ENCODE measurements around the gene GNB1L. TPM values are rescaled to one million over a fixed set of nuclear protein-coding genes. Genes with fewer than 3 reads are reported as not detected.

The GNB1L gene
- total RNA-seq, 2 donors from 2014 or later, result 5.6 to 12.0 TPM

GRCh38 chr22:19892925-19893324 is 38.3 kb upstream of the GNB1L start:
- no peak for TF ChIP-seq POLR2A (IDR thresholded peaks at IDR 0.05)
- TF ChIP-seq CTCF (IDR thresholded peaks at IDR 0.05), result no peak
- TF ChIP-seq POLR2AphosphoS5 (IDR thresholded peaks at IDR 0.05), result no peak
- DNase-seq (ENCODE audit: low spot score), result no peak
- H3K4me1 ChIP-seq (replicated peaks), result peaks cover 21% of the 10 kb centered on the region
- 73% methylated on average over 13 of the region's 13 CpGs for WGBS
- H3K27ac ChIP-seq, result peak overlapping the region; percentile 39 to 47
- H3K27me3 ChIP-seq (replicated peaks; ENCODE audit: insufficient read depth), result no peaks in the 10 kb centered on the region
- H3K4me3 ChIP-seq, result no peak overlapping the region
- no peaks in the 10 kb centered on the region for H3K9me3 ChIP-seq
- no peaks in the 10 kb centered on the region for H3K36me3 ChIP-seq
- intact Hi-C loops (cut with DNase I), result no loop called here

- TF ChIP-seq POLR2AphosphoS5 (IDR thresholded peaks at IDR 0.05) (no peak), POLR2A (IDR thresholded peaks at IDR 0.05) (no peak), CTCF (IDR thresholded peaks at IDR 0.05) (no peak)
- no peaks in the 10 kb centered on the region for H3K9me3 ChIP-seq
- H3K4me3 ChIP-seq, result no peak overlapping the region
- no peaks in the 10 kb centered on the region for H3K27me3 ChIP-seq (replicated peaks; ENCODE audit: insufficient read depth)
- WGBS, result 26% methylated on average over 24 of the region's 24 CpGs
- no peaks in the 10 kb centered on the region for H3K36me3 ChIP-seq
- H3K4me1 ChIP-seq (replicated peaks), result peaks cover 21% of the 10 kb centered on the region
- intact Hi-C loops (cut with DNase I), result no loop called here
- no peak for DNase-seq (ENCODE audit: low spot score)
- H3K27ac ChIP-seq, result peak overlapping the region; percentile 47 to 53
These were observed 37.7 kb upstream of the GNB1L start for GRCh38 chr22:19892257-19892879.

- Histone ChIP-seq H3K27me3 (replicated peaks; ENCODE audit: insufficient read depth) (no peaks in the 10 kb centered on the region), H3K4me1 (replicated peaks) (peaks cover 21% of the 10 kb centered on the region), H3K27ac (peak overlapping the region; percentile 47 to 53), H3K9me3 (no peaks in the 10 kb centered on the region), H3K36me3 (no peaks in the 10 kb centered on the region), H3K4me3 (no peak overlapping the region)
- TF ChIP-seq CTCF (IDR thresholded peaks at IDR 0.05) (no peak), POLR2A (IDR thresholded peaks at IDR 0.05) (no peak), POLR2AphosphoS5 (IDR thresholded peaks at IDR 0.05) (no peak)
- no peak for DNase-seq (ENCODE audit: low spot score)
- WGBS, result 15% methylated on average over 21 of the region's 32 CpGs
- intact Hi-C loops (cut with DNase I), result no loop called here
These were observed 36.9 kb upstream of the GNB1L start for GRCh38 chr22:19891317-19892256.

GRCh38 chr22:19890502-19891316 is 36.0 kb upstream of the GNB1L start:
- H3K4me1 ChIP-seq (replicated peaks), result peaks cover 21% of the 10 kb centered on the region
- H3K27ac ChIP-seq, result no peak overlapping the region
- H3K9me3 ChIP-seq, result no peaks in the 10 kb centered on the region
- no peak for DNase-seq (ENCODE audit: low spot score)
- intact Hi-C loops (cut with DNase I), result no loop called here
- TF ChIP-seq POLR2A (IDR thresholded peaks at IDR 0.05) (no peak), POLR2AphosphoS5 (IDR thresholded peaks at IDR 0.05) (no peak), CTCF (IDR thresholded peaks at IDR 0.05) (no peak)
- H3K27me3 ChIP-seq (replicated peaks; ENCODE audit: insufficient read depth), result no peaks in the 10 kb centered on the region
- H3K4me3 ChIP-seq, result no peak overlapping the region
- no peaks in the 10 kb centered on the region for H3K36me3 ChIP-seq
- WGBS, result 74% methylated on average over 20 of the region's 20 CpGs

Measured in prostate gland (tissue), 2 donors.